PC-9 (cell line): Measurements from ENCODE around the gene SOCS6. TPM values are rescaled to one million over a fixed set of nuclear protein-coding genes. Genes with fewer than 3 reads are reported as not detected.
"Not testable (repeated sequence)": the region's sequence is repeated elsewhere in the genome, so short reads cannot be mapped to it uniquely, and the experiment has no call there.

Experiments
- BruUV-seq: library from RNA; stranded (reverse); fragments of 400-500 nt; replicated peaks from 2 replicates; lab custom pipeline; 2021; lab: Mats Ljungman, UMichigan
- CTCF ChIA-PET: fragments of 300-600 bp; sonication (Branson Sonifier 250); formaldehyde crosslinking; loops from one replicate; lab custom pipeline; 2022; ENCODE audit warnings: antibody characterized with exemption; lab: Charles Lee
- POLR2A ChIA-PET: fragments of 300-600 bp; sonication (Branson Sonifier 250); formaldehyde crosslinking; loops from one replicate; lab custom pipeline; 2022; ENCODE audit warnings: antibody characterized with exemption; ENCODE audit not compliant: unreplicated experiment; lab: Charles Lee
- DNase-seq, 2 experiments: peaks; one replicate each; pipeline versions ENCODE4 v3.0.0 to v3.0.0-alpha.2; 2015 to 2022; ENCODE audit warnings: mixed read lengths in 1 of 2
- H2AFZ ChIP-seq: fragments of 200-600 bp; sonication (generic); 2 replicates; pipeline ENCODE4 v1.8.1; 2017; ENCODE audit warnings: antibody characterized with exemption
- H3F3A ChIP-seq: fragments of 200-600 bp; sonication (generic); 2 replicates; pipeline ENCODE4 v1.8.1; 2017; ENCODE audit warnings: antibody characterized with exemption, mild to moderate bottlenecking, low read depth; ENCODE audit not compliant: insufficient read depth
- H3K27ac ChIP-seq: fragments of 200-600 bp; sonication (generic); 2 replicates; pipeline ENCODE4 v1.6.1; 2016; ENCODE audit warnings: mixed run types
- H3K27me3 ChIP-seq: fragments of 200-600 bp; sonication (generic); 2 replicates; pipeline ENCODE4 v1.6.1; 2016; ENCODE audit warnings: low read depth, mixed run types; ENCODE audit not compliant: insufficient read depth
- H3K36me3 ChIP-seq: fragments of 200-600 bp; sonication (generic); 2 replicates; pipeline ENCODE4 v1.6.1; 2016; ENCODE audit warnings: low read depth, mixed run types
- H3K4me1 ChIP-seq: fragments of 200-600 bp; sonication (generic); replicated peaks from 2 replicates; pipeline ENCODE4 v1.6.1; 2016; ENCODE audit warnings: mixed run types; ENCODE audit not compliant: insufficient read depth
- H3K4me2 ChIP-seq: fragments of 200-600 bp; sonication (generic); 2 replicates; pipeline ENCODE4 v1.6.1; 2017; ENCODE audit warnings: mixed run types
- H3K4me3 ChIP-seq: fragments of 200-600 bp; sonication (generic); 2 replicates; pipeline ENCODE4 v1.6.1; 2016; ENCODE audit warnings: mixed run types
- H3K79me2 ChIP-seq: fragments of 200-600 bp; sonication (generic); 2 replicates; pipeline ENCODE4 v1.6.1; 2017; ENCODE audit warnings: low read depth, mixed run types
- H3K9me2 ChIP-seq: fragments of 200-600 bp; sonication (generic); 2 replicates; pipeline ENCODE4 v1.8.1; 2017; ENCODE audit warnings: mild to moderate bottlenecking; ENCODE audit not compliant: insufficient read depth
- H3K9me3 ChIP-seq: fragments of 200-600 bp; sonication (generic); 2 replicates; pipeline ENCODE4 v1.8.1; 2016; ENCODE audit warnings: low read depth; ENCODE audit not compliant: insufficient read depth
- H4K20me1 ChIP-seq: fragments of 200-600 bp; sonication (generic); 2 replicates; pipeline ENCODE4 v1.8.1; 2017; ENCODE audit not compliant: insufficient read depth
- CTCF ChIP-seq: fragments of 200-600 bp; sonication (generic); conservative IDR thresholded peaks from 2 replicates; pipeline ENCODE4 v1.6.1; 2017; ENCODE audit warnings: mixed run types, antibody characterized with exemption, mild to moderate bottlenecking, moderate library complexity
- EZH2 ChIP-seq: fragments of 200-600 bp; sonication (generic); IDR thresholded peaks from 2 replicates; pipeline ENCODE4 v1.8.0; 2017; ENCODE audit warnings: antibody characterized with exemption, low read depth
- intact Hi-C: fragments of 100-400 bp; cut with micrococcal nuclease; formaldehyde crosslinking; loops from one replicate; pipeline ENCODE4 v1.10.0; 2022; ENCODE audit not compliant: unreplicated experiment
- total RNA-seq: library from RNA; stranded (reverse); gene quantifications from 2 replicates; pipeline ENCODE4 v1.2.3, GENCODE V29; 2021

Gene SOCS6
- total RNA-seq, 1 experiment from 2014 or later, result 21.0 TPM

- no peak for TF ChIP-seq CTCF
- TF ChIP-seq EZH2, result no peak
- Histone ChIP-seq H4K20me1 (no peaks in the 10 kb centered on the region), H3K36me3 (no peaks in the 10 kb centered on the region), H3F3A (peaks cover 4% of the 10 kb centered on the region), H3K9me2 (no peaks in the 10 kb centered on the region), H2AFZ (no peak overlapping the region), H3K9me3 (no peaks in the 10 kb centered on the region), H3K79me2 (no peaks in the 10 kb centered on the region), H3K4me1 (peaks cover 5% of the 10 kb centered on the region), H3K4me2 (no peak overlapping the region), H3K27ac (no peak overlapping the region), H3K4me3 (no peak overlapping the region), H3K27me3 (no peaks in the 10 kb centered on the region)
- intact Hi-C loops, result no loop called here
- no TSS peak for BruUV-seq
- POLR2A ChIA-PET, result no interaction called here
- no peak for DNase-seq
- CTCF ChIA-PET, result no interaction called here
These were observed 39.7 kb upstream of the SOCS6 start for GRCh38 chr18:70249118-70249517.

- H3F3A ChIP-seq, H3K4me2 ChIP-seq, H3K4me1 ChIP-seq, CTCF ChIA-PET, H3K9me3 ChIP-seq, H4K20me1 ChIP-seq, H3K27ac ChIP-seq, H3K36me3 ChIP-seq, BruUV-seq, POLR2A ChIA-PET, H3K4me3 ChIP-seq, H2AFZ ChIP-seq, H3K27me3 ChIP-seq, intact Hi-C loops, H3K9me2 ChIP-seq, DNase-seq, H3K79me2 ChIP-seq: not testable (repeated sequence)
These were observed 39.0 kb upstream of the SOCS6 start for GRCh38 chr18:70249861-70250260.

GRCh38 chr18:70250781-70251180, 38.1 kb upstream of the SOCS6 start:
- Histone ChIP-seq H2AFZ (no peak overlapping the region), H3K4me2 (no peak overlapping the region), H3K9me2 (no peaks in the 10 kb centered on the region), H3K79me2 (no peaks in the 10 kb centered on the region), H3K36me3 (no peaks in the 10 kb centered on the region), H3K4me1 (no peaks in the 10 kb centered on the region), H3K9me3 (no peaks in the 10 kb centered on the region), H3K4me3 (no peak overlapping the region), H4K20me1 (no peaks in the 10 kb centered on the region), H3K27me3 (no peaks in the 10 kb centered on the region), H3F3A (no peaks in the 10 kb centered on the region; the same call in 1 of the 2 replicates), H3K27ac (no peak overlapping the region)
- no peak for DNase-seq
- POLR2A ChIA-PET, result no interaction called here
- intact Hi-C loops, result no loop called here
- no TSS peak for BruUV-seq
- TF ChIP-seq CTCF, result no peak
- no peak for TF ChIP-seq EZH2
- CTCF ChIA-PET, result no interaction called here

- CTCF ChIA-PET, result no interaction called here
- POLR2A ChIA-PET, result no interaction called here
- Histone ChIP-seq H3K79me2 (no peaks in the 10 kb centered on the region), H3K27ac (no peak overlapping the region), H3K4me1 (no peaks in the 10 kb centered on the region), H3K4me3 (no peak overlapping the region), H3K27me3 (no peaks in the 10 kb centered on the region), H3K9me3 (no peaks in the 10 kb centered on the region), H2AFZ (no peak overlapping the region), H3K9me2 (no peaks in the 10 kb centered on the region), H4K20me1 (no peaks in the 10 kb centered on the region), H3K4me2 (no peak overlapping the region), H3F3A (no peaks in the 10 kb centered on the region), H3K36me3 (no peaks in the 10 kb centered on the region)
- DNase-seq, result peak in 1 of 2 experiments; percentile 23
- intact Hi-C loops, result no loop called here
- TF ChIP-seq EZH2 (no peak), CTCF (no peak)
- no TSS peak for BruUV-seq
These were observed 32.7 kb upstream of the SOCS6 start for GRCh38 chr18:70256184-70256583.
